Measurements from ENCODE around the gene HOXD1. TPM values are rescaled to one million over a fixed set of nuclear protein-coding genes. Genes with fewer than 3 reads are reported as not detected.

HOXD1 gene
- total RNA-seq, 1 experiment from 2014 or later = not detected

DNA sequence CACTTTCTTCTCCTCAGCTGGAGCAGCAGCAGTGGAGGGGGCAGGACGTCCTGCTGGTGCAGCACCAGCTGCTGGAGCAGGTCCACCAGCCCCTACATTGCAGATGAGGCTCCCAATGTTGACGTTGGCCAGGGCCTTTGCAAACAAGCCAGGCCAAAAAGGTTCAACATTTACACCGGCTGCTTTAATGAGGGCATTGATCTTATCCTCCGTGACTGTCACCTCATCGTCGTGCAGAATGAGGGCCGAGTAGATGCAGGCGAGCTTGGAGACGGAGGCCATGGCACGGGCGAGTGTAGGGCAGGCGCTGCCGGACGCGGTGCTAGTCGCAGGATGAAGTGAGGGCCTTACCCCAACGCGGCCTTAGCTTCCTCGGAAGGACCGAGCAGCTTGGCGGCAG is 12.5 kb downstream of the HOXD1 start:
- no peak overlapping the region for H3K27ac Mint-ChIP-seq (ENCODE audit: low read depth, unreplicated experiment)
- TF ChIP-seq, protein P1, sequence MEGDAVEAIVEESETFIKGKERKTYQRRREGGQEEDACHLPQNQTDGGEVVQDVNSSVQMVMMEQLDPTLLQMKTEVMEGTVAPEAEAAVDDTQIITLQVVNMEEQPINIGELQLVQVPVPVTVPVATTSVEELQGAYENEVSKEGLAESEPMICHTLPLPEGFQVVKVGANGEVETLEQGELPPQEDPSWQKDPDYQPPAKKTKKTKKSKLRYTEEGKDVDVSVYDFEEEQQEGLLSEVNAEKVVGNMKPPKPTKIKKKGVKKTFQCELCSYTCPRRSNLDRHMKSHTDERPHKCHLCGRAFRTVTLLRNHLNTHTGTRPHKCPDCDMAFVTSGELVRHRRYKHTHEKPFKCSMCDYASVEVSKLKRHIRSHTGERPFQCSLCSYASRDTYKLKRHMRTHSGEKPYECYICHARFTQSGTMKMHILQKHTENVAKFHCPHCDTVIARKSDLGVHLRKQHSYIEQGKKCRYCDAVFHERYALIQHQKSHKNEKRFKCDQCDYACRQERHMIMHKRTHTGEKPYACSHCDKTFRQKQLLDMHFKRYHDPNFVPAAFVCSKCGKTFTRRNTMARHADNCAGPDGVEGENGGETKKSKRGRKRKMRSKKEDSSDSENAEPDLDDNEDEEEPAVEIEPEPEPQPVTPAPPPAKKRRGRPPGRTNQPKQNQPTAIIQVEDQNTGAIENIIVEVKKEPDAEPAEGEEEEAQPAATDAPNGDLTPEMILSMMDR (IDR thresholded peaks at IDR 0.05; ENCODE audit: unreplicated experiment) = no peak
- CTCF ChIA-PET = interaction anchor here (0.6 to 1.3 kb wide), 2 partner anchors 23 to 816 kb away, joined by 3 read pairs; no protein-coding TSS in a partner anchor
- no peaks in the 10 kb centered on the region for H3K4me1 Mint-ChIP-seq (ENCODE audit: insufficient read depth, unreplicated experiment)
- H3K4me3 Mint-ChIP-seq (ENCODE audit: unreplicated experiment) = no peak overlapping the region
- BruUV-seq (replicated peaks) = no TSS peak
- no peaks in the 10 kb centered on the region for H3K9me3 Mint-ChIP-seq (ENCODE audit: unreplicated experiment)
- intact Hi-C loops (cut with micrococcal nuclease) = no loop called here
- no peak for DNase-seq (ENCODE audit: unreplicated experiment)
- no peaks in the 10 kb centered on the region for H3K27me3 Mint-ChIP-seq (ENCODE audit: insufficient read depth, unreplicated experiment)
- H3K36me3 Mint-ChIP-seq (ENCODE audit: insufficient read depth, unreplicated experiment) = no peaks in the 10 kb centered on the region
- POLR2A ChIA-PET = interaction anchor here (1.3 to 1.7 kb wide), 2 partner anchors 68 to 411 kb away, joined by 3 to 5 read pairs; partner anchors contain the start of gene MTX2

DNA sequence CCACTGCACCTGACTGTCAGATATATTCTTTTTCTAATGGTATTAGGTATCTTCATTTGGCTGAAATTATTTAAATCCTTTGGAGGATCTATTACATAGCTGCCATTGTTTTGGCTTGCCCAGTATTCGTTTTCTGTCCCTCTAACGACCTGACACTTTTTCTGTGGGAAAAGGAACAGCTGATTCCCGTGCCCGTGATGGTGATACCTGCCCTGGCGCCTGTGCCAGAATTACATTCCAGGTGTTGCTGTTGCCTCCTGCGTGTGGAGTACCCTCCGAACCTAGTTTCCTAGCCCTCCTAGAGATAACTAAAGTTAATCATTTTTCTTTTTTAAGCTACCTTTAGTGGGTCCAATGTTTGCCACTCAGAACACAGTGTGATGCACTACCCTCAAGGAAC is 14.0 kb downstream of the HOXD1 start:
- intact Hi-C loops (cut with micrococcal nuclease) = no loop called here
- no peak overlapping the region for H3K4me3 Mint-ChIP-seq (ENCODE audit: unreplicated experiment)
- H3K27me3 Mint-ChIP-seq (ENCODE audit: insufficient read depth, unreplicated experiment) = no peaks in the 10 kb centered on the region
- H3K9me3 Mint-ChIP-seq (ENCODE audit: unreplicated experiment) = no peaks in the 10 kb centered on the region
- TF ChIP-seq, protein P1 (IDR thresholded peaks at IDR 0.05; ENCODE audit: unreplicated experiment) = no peak
- no peaks in the 10 kb centered on the region for H3K36me3 Mint-ChIP-seq (ENCODE audit: insufficient read depth, unreplicated experiment)
- H3K27ac Mint-ChIP-seq (ENCODE audit: low read depth, unreplicated experiment) = no peak overlapping the region
- DNase-seq (ENCODE audit: unreplicated experiment) = no peak
- no peaks in the 10 kb centered on the region for H3K4me1 Mint-ChIP-seq (ENCODE audit: insufficient read depth, unreplicated experiment)
- BruUV-seq (replicated peaks) = no TSS peak
- CTCF ChIA-PET = interaction anchor here (0.6 kb wide), 1 partner anchor 36 kb away, joined by 3 read pairs; no protein-coding TSS in a partner anchor
- POLR2A ChIA-PET = interaction anchor here (1.7 kb wide), 1 partner anchor 66 kb away, joined by 5 read pairs; the partner anchor contains the start of gene MTX2

DNA sequence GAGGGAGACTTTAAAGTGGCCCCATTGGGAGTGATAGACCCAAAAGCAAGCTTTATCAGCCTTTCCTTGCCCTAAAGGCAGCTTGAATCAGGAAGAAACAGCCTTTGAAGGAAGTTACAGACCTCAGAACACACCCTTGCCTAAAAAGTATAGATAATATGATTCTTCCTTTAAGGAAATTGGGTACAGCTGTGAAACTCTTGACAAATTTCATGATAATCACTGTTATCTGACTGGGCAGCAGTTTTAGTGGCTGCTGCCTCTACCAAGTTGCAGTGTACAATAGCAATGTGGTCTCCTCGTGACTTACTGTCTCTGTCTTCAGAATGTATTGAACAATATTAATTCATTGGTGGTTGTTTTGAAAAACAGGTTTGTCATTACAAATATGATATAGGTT is 16.7 kb downstream of the HOXD1 start:
- ChIA-PET POLR2A (interaction anchor here (0.7 kb wide), 1 partner anchor 9 kb away, joined by 3 read pairs; no protein-coding TSS in a partner anchor), CTCF (no interaction called here)
- H3K4me3 Mint-ChIP-seq (ENCODE audit: unreplicated experiment) = no peak overlapping the region
- intact Hi-C loops (cut with micrococcal nuclease) = no loop called here
- TF ChIP-seq, protein P1 (IDR thresholded peaks at IDR 0.05; ENCODE audit: unreplicated experiment) = no peak
- no peak for DNase-seq (ENCODE audit: unreplicated experiment)
- H3K27ac Mint-ChIP-seq (ENCODE audit: low read depth, unreplicated experiment) = no peak overlapping the region
- BruUV-seq (replicated peaks) = no TSS peak
- H3K27me3 Mint-ChIP-seq (ENCODE audit: insufficient read depth, unreplicated experiment) = no peaks in the 10 kb centered on the region
- H3K4me1 Mint-ChIP-seq (ENCODE audit: insufficient read depth, unreplicated experiment) = no peaks in the 10 kb centered on the region
- no peaks in the 10 kb centered on the region for H3K36me3 Mint-ChIP-seq (ENCODE audit: insufficient read depth, unreplicated experiment)
- H3K9me3 Mint-ChIP-seq (ENCODE audit: unreplicated experiment) = no peaks in the 10 kb centered on the region

DNA sequence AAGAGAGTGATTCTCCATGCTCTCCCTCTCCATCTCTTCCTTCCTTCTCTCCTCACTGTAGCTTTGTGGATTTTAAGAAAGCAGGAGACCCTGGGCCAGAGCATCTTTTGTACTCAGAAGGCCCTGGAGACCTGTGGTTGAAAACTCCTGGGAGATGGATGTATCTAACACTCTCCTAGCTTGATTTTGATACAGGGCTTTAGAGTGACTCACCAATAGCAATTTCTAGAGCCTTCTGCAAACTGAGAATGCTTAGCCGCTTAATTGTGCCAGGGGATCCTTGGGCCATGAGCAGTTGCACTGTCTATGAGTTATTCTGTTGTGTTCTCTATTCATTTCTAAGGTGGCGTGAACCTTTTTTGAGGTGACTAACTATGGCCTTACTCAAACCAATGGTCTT is 17.7 kb downstream of the HOXD1 start:
- Mint-ChIP-seq H3K4me3 (ENCODE audit: unreplicated experiment) (no peak overlapping the region), H3K36me3 (ENCODE audit: insufficient read depth, unreplicated experiment) (no peaks in the 10 kb centered on the region), H3K9me3 (ENCODE audit: unreplicated experiment) (no peaks in the 10 kb centered on the region), H3K27ac (ENCODE audit: low read depth, unreplicated experiment) (no peak overlapping the region), H3K27me3 (ENCODE audit: insufficient read depth, unreplicated experiment) (no peaks in the 10 kb centered on the region), H3K4me1 (ENCODE audit: insufficient read depth, unreplicated experiment) (no peaks in the 10 kb centered on the region)
- BruUV-seq (replicated peaks) = no TSS peak
- TF ChIP-seq, protein P1 (IDR thresholded peaks at IDR 0.05; ENCODE audit: unreplicated experiment) = no peak
- ChIA-PET CTCF (no interaction called here), POLR2A (no interaction called here)
- intact Hi-C loops (cut with micrococcal nuclease) = no loop called here
- DNase-seq (ENCODE audit: unreplicated experiment) = no peak

All from MCF 10A (cell line).